ENCODE data around the gene IL1B.

Gene IL1B

GRCh38 chr2:112836695-112837117 is at the start of gene IL1B:
Gene IL1B (minus strand): TSS chr2:112836779. CDS start chr2:112836229, 550 bp downstream.
- no peaks in the 10 kb centered on the region for H3K27me3 Mint-ChIP-seq
- peaks cover 53% of the 10 kb centered on the region for H3K4me1 Mint-ChIP-seq

GRCh38 chr2:112886291-112886690 is 49.7 kb upstream of the IL1B start:
- H3K36me3 Mint-ChIP-seq, result no peaks in the 10 kb centered on the region
- no peak for ATAC-seq
- H3K27me3 Mint-ChIP-seq, result no peaks in the 10 kb centered on the region
- H3K4me1 Mint-ChIP-seq, result peaks cover 15% of the 10 kb centered on the region
- no peaks in the 10 kb centered on the region for H3K9me3 Mint-ChIP-seq
- H3K4me3 Mint-ChIP-seq, result no peak overlapping the region
- H3K27ac Mint-ChIP-seq, result no peak overlapping the region

More at GRCh38 chr2:112836695-112837117, at the start of gene IL1B:
- H3K9me3 Mint-ChIP-seq, result no peaks in the 10 kb centered on the region
- H3K27ac Mint-ChIP-seq, result peak within 1 kb of the TSS; percentile 58
- H3K4me3 Mint-ChIP-seq, result no peak within 1 kb of the TSS
- H3K36me3 Mint-ChIP-seq, result peaks cover 1% of the 10 kb centered on the region
- ATAC-seq, result peak; percentile 55

GRCh38 chr2:112885506-112885902 is 48.9 kb upstream of the IL1B start:
- Mint-ChIP-seq H3K36me3 (no peaks in the 10 kb centered on the region), H3K4me1 (peaks cover 23% of the 10 kb centered on the region), H3K27me3 (no peaks in the 10 kb centered on the region), H3K27ac (no peak overlapping the region), H3K4me3 (no peak overlapping the region), H3K9me3 (no peaks in the 10 kb centered on the region)
- ATAC-seq, result no peak

- H3K27ac Mint-ChIP-seq, result no peak overlapping the region
- no peaks in the 10 kb centered on the region for H3K9me3 Mint-ChIP-seq
- no peaks in the 10 kb centered on the region for H3K27me3 Mint-ChIP-seq
- ATAC-seq, result peak; percentile 62
- H3K4me1 Mint-ChIP-seq, result peaks cover 28% of the 10 kb centered on the region
- no peaks in the 10 kb centered on the region for H3K36me3 Mint-ChIP-seq
- no peak overlapping the region for H3K4me3 Mint-ChIP-seq
Measured at GRCh38 chr2:112884869-112885505, 48.4 kb upstream of the IL1B start.

GRCh38 chr2:112883669-112884068 is 47.1 kb upstream of the IL1B start:
- ATAC-seq, result no peak
- Mint-ChIP-seq H3K27me3 (no peaks in the 10 kb centered on the region), H3K4me3 (no peak overlapping the region), H3K27ac (peak overlapping the region; percentile 95), H3K9me3 (no peaks in the 10 kb centered on the region), H3K36me3 (no peaks in the 10 kb centered on the region), H3K4me1 (peaks cover 42% of the 10 kb centered on the region)

- Mint-ChIP-seq H3K27me3 (no peaks in the 10 kb centered on the region), H3K4me1 (peaks cover 43% of the 10 kb centered on the region), H3K4me3 (no peak overlapping the region), H3K36me3 (no peaks in the 10 kb centered on the region), H3K9me3 (no peaks in the 10 kb centered on the region), H3K27ac (peak overlapping the region; percentile 95)
- peak; percentile 95 for ATAC-seq
Measured at GRCh38 chr2:112881217-112881985, 44.8 kb upstream of the IL1B start.

GRCh38 chr2:112880696-112881095 is 44.1 kb upstream of the IL1B start:
- peaks cover 43% of the 10 kb centered on the region for H3K4me1 Mint-ChIP-seq
- H3K27me3 Mint-ChIP-seq, result no peaks in the 10 kb centered on the region
- peak; percentile 75 for ATAC-seq
- H3K27ac Mint-ChIP-seq, result peak overlapping the region; percentile 95
- no peaks in the 10 kb centered on the region for H3K36me3 Mint-ChIP-seq
- H3K4me3 Mint-ChIP-seq, result peak overlapping the region; percentile 4
- no peaks in the 10 kb centered on the region for H3K9me3 Mint-ChIP-seq

- no peak for ATAC-seq
- no peaks in the 10 kb centered on the region for H3K27me3 Mint-ChIP-seq
- peaks cover 42% of the 10 kb centered on the region for H3K4me1 Mint-ChIP-seq
- H3K36me3 Mint-ChIP-seq, result no peaks in the 10 kb centered on the region
- H3K9me3 Mint-ChIP-seq, result no peaks in the 10 kb centered on the region
- peak overlapping the region; percentile 4 for H3K4me3 Mint-ChIP-seq
- H3K27ac Mint-ChIP-seq, result peak overlapping the region; percentile 95
Measured at GRCh38 chr2:112880091-112880531, 43.5 kb upstream of the IL1B start.

- Mint-ChIP-seq H3K4me1 (peaks cover 36% of the 10 kb centered on the region), H3K4me3 (no peak overlapping the region), H3K36me3 (no peaks in the 10 kb centered on the region), H3K9me3 (no peaks in the 10 kb centered on the region), H3K27me3 (no peaks in the 10 kb centered on the region), H3K27ac (peak overlapping the region; percentile 95)
- no peak for ATAC-seq
Measured at GRCh38 chr2:112879491-112880041, 43.0 kb upstream of the IL1B start.

GRCh38 chr2:112877423-112877822 is 40.8 kb upstream of the IL1B start:
- Mint-ChIP-seq H3K4me3 (no peak overlapping the region), H3K36me3 (no peaks in the 10 kb centered on the region), H3K27ac (peak overlapping the region; percentile 28), H3K27me3 (peaks cover 9% of the 10 kb centered on the region), H3K4me1 (peaks cover 34% of the 10 kb centered on the region), H3K9me3 (peaks cover 3% of the 10 kb centered on the region)
- ATAC-seq, result no peak

GRCh38 chr2:112876971-112877361 is 40.4 kb upstream of the IL1B start:
- Mint-ChIP-seq H3K27me3 (peaks cover 13% of the 10 kb centered on the region), H3K4me3 (no peak overlapping the region), H3K4me1 (peaks cover 34% of the 10 kb centered on the region), H3K36me3 (peaks cover 2% of the 10 kb centered on the region), H3K27ac (peak overlapping the region; percentile 28), H3K9me3 (peaks cover 4% of the 10 kb centered on the region)
- ATAC-seq, result no peak

GRCh38 chr2:112876257-112876970 is 39.8 kb upstream of the IL1B start:
- Mint-ChIP-seq H3K27me3 (peaks cover 19% of the 10 kb centered on the region), H3K9me3 (peaks cover 6% of the 10 kb centered on the region), H3K27ac (peak overlapping the region; percentile 28), H3K4me1 (peaks cover 29% of the 10 kb centered on the region), H3K4me3 (no peak overlapping the region), H3K36me3 (peaks cover 5% of the 10 kb centered on the region)
- ATAC-seq, result no peak

- no peaks in the 10 kb centered on the region for H3K4me1 Mint-ChIP-seq
- H3K4me3 Mint-ChIP-seq, result no peak overlapping the region
- ATAC-seq, result no peak
- H3K36me3 Mint-ChIP-seq, result peaks cover 5% of the 10 kb centered on the region
- peaks cover 50% of the 10 kb centered on the region for H3K27me3 Mint-ChIP-seq
- peaks cover 6% of the 10 kb centered on the region for H3K9me3 Mint-ChIP-seq
- no peak overlapping the region for H3K27ac Mint-ChIP-seq
Measured at GRCh38 chr2:112870841-112871835, 34.6 kb upstream of the IL1B start.

- Mint-ChIP-seq H3K27me3 (peaks cover 50% of the 10 kb centered on the region), H3K9me3 (peaks cover 6% of the 10 kb centered on the region), H3K36me3 (peaks cover 5% of the 10 kb centered on the region), H3K4me1 (no peaks in the 10 kb centered on the region), H3K4me3 (no peak overlapping the region), H3K27ac (no peak overlapping the region)
- no peak for ATAC-seq
Measured at GRCh38 chr2:112869258-112869842, 32.8 kb upstream of the IL1B start.

Data from stimulated activated memory B cell treated with anti-CD40 and anti-IgM and Interleukin-4, amounts not matched to agents 10 μg/mL and 1 μg/mL and 100 μg/mL, for 72 hours (primary cell).